GM18499 (cell line): ENCODE data around the gene PNPLA3.
"Not testable (repeated sequence)": the region's sequence is repeated elsewhere in the genome, so short reads cannot be mapped to it uniquely, and the experiment has no call there.

Experiments
- ATAC-seq: cut with Tn5 transposase; IDR thresholded peaks from one replicate; pipeline ENCODE4 v1.9.1; 2021; ENCODE audit warnings: moderate number of reproducible peaks; ENCODE audit not compliant: insufficient read depth, unreplicated experiment

Gene PNPLA3

GRCh38 chr22:43889201-43889859 is 34.3 kb upstream of the PNPLA3 start:
- no peak for ATAC-seq

GRCh38 chr22:43889860-43890253 is 33.7 kb upstream of the PNPLA3 start:
- no peak for ATAC-seq

GRCh38 chr22:43890901-43891331 is 32.7 kb upstream of the PNPLA3 start:
- ATAC-seq, result no peak

GRCh38 chr22:43891360-43892182 is 32.0 kb upstream of the PNPLA3 start, which contains the start of gene PNPLA5:
Gene PNPLA5 (minus strand): TSS chr22:43892013. CDS start chr22:43891880, 133 bp downstream.
- no peak for ATAC-seq

GRCh38 chr22:43892183-43892894 is 31.3 kb upstream of the PNPLA3 start:
- no peak for ATAC-seq

- ATAC-seq, result no peak
These were observed 30.3 kb upstream of the PNPLA3 start for GRCh38 chr22:43893266-43893665.

- no peak for ATAC-seq
These were observed 29.5 kb upstream of the PNPLA3 start for GRCh38 chr22:43894122-43894521.

- ATAC-seq, result no peak
These were observed 27.5 kb upstream of the PNPLA3 start for GRCh38 chr22:43895986-43896645.

GRCh38 chr22:43897751-43898261 is 25.8 kb upstream of the PNPLA3 start:
- no peak for ATAC-seq

- no peak for ATAC-seq
These were observed 23.4 kb upstream of the PNPLA3 start for GRCh38 chr22:43900206-43900605.

GRCh38 chr22:43901976-43902643 is 21.5 kb upstream of the PNPLA3 start:
- ATAC-seq, result no peak

- ATAC-seq, result not testable (repeated sequence)
These were observed 20.6 kb upstream of the PNPLA3 start for GRCh38 chr22:43903033-43903432.

GRCh38 chr22:43904412-43904811 is 19.2 kb upstream of the PNPLA3 start:
- ATAC-seq, result not testable (repeated sequence)

- ATAC-seq, result no peak
These were observed 17.9 kb upstream of the PNPLA3 start for GRCh38 chr22:43905681-43906080.

- ATAC-seq, result no peak
These were observed 13.9 kb upstream of the PNPLA3 start for GRCh38 chr22:43909708-43910107.

- no peak for ATAC-seq
These were observed 13.4 kb upstream of the PNPLA3 start for GRCh38 chr22:43910178-43910695.

- ATAC-seq, result no peak
These were observed 12.3 kb upstream of the PNPLA3 start for GRCh38 chr22:43911351-43911750.

GRCh38 chr22:43917521-43917920 is 6.1 kb upstream of the PNPLA3 start:
- ATAC-seq, result no peak
